ENCODE measurements around the gene SOS1. TPM values are rescaled to one million over a fixed set of nuclear protein-coding genes. Genes with fewer than 3 reads are reported as not detected.

SOS1 gene
- total and polyA plus RNA-seq, 4 donors: 4.2 to 16.4 (median 7.2) TPM

- no peaks in the 10 kb centered on the region for H3K9me3 ChIP-seq (ENCODE audit: control insufficient read depth in 4 of 4, low read length in 3 of 4)
- WGBS: 56% methylated on average over 11 of the region's 11 CpGs
- DNase-seq (ENCODE audit: low spot score): peak; percentile 60
- H3K4me3 ChIP-seq (ENCODE audit: low read depth in 1 of 3, low read length in 3 of 3): no peak overlapping the region
- peaks cover 0 to 3% (median 0%) of the 10 kb centered on the region in 4 donors for H3K4me1 ChIP-seq (ENCODE audit: control insufficient read depth in 4 of 4, insufficient read depth in 4 of 4, low read length in 3 of 4)
- H3K9ac ChIP-seq (ENCODE audit: low read depth in 1 of 2, low read length in 2 of 2): no peak overlapping the region
- H3K36me3 ChIP-seq (ENCODE audit: control insufficient read depth in 4 of 4, insufficient read depth in 3 of 4, low read depth in 1 of 4, low read length in 3 of 4): no peaks in the 10 kb centered on the region
- H3K27me3 ChIP-seq (ENCODE audit: control insufficient read depth in 4 of 4, insufficient read depth in 4 of 4, low read length in 3 of 4): no peaks in the 10 kb centered on the region
- no peak for TF ChIP-seq FOXA1 (IDR thresholded peaks at IDR 0.05)
- peak; percentile 76 for TF ChIP-seq CTCF (IDR thresholded peaks at IDR 0.05; ENCODE audit: low read depth, low read length, missing input control)
- TF ChIP-seq ZBTB33 (IDR thresholded peaks at IDR 0.05): no peak
- TF ChIP-seq YY1 (IDR thresholded peaks at IDR 0.05): no peak
- TF ChIP-seq HNF4A (conservative IDR thresholded peaks at IDR 0.05): no peak
- TF ChIP-seq ATF3 (IDR thresholded peaks at IDR 0.05): no peak
- TF ChIP-seq EGR1 (IDR thresholded peaks at IDR 0.05; ENCODE audit: low read depth in 2 of 2): no peak
- no peak for TF ChIP-seq HNF4G (IDR thresholded peaks at IDR 0.05)
- TF ChIP-seq JUND (IDR thresholded peaks at IDR 0.05): no peak
- no peak for TF ChIP-seq SP1 (IDR thresholded peaks at IDR 0.05)
- peak; percentile 81 to 90 for TF ChIP-seq RAD21 (IDR thresholded peaks at IDR 0.05)
- no peak overlapping the region for H3K27ac ChIP-seq (ENCODE audit: low read depth in 1 of 2, low read length in 2 of 2)
These were observed 173.3 kb downstream of the SOS1 start for GRCh38 chr2:38947241-38948239.

DNA sequence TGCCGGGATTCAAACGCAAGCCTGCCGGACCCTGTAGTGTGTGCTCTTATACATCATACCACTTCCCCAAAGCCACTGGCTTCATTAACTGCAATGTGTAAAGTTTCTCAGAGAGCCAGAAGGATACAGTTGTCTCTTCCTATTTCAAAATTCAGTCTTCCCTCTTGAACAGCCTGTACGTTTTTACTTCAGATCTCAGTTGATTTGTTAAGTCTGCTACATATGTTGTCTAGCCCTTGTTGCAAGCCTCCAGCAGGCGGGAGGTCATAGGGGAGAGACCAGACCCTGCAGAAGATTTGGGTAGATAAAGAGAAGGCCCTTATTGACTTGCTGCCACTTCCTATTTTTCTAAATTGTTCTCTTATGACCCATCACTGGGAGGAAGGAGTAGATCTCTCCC lies 174.9 kb downstream of the SOS1 start:
- Histone ChIP-seq H3K9me3 (ENCODE audit: control insufficient read depth in 4 of 4, low read length in 3 of 4) (no peaks in the 10 kb centered on the region), H3K4me1 (ENCODE audit: control insufficient read depth in 4 of 4, insufficient read depth in 4 of 4, low read length in 3 of 4) (peaks cover 0 to 3% (median 0%) of the 10 kb centered on the region in 4 donors), H3K4me3 (ENCODE audit: low read depth in 1 of 3, low read length in 3 of 3) (no peak overlapping the region), H3K9ac (ENCODE audit: low read depth in 1 of 2, low read length in 2 of 2) (no peak overlapping the region), H3K27me3 (ENCODE audit: control insufficient read depth in 4 of 4, insufficient read depth in 4 of 4, low read length in 3 of 4) (no peaks in the 10 kb centered on the region), H3K27ac (ENCODE audit: low read depth in 1 of 2, low read length in 2 of 2) (no peak overlapping the region), H3K36me3 (ENCODE audit: control insufficient read depth in 4 of 4, insufficient read depth in 3 of 4, low read depth in 1 of 4, low read length in 3 of 4) (no peaks in the 10 kb centered on the region)
- 84% methylated on average over 5 of the region's 5 CpGs for WGBS
- no peak for DNase-seq (ENCODE audit: low spot score)
- TF ChIP-seq FOXA2 (IDR thresholded peaks at IDR 0.05) (no peak), HNF4G (IDR thresholded peaks at IDR 0.05) (no peak), CTCF (IDR thresholded peaks at IDR 0.05; ENCODE audit: low read depth, low read length, missing input control) (no peak), EGR1 (IDR thresholded peaks at IDR 0.05; ENCODE audit: low read depth in 2 of 2) (no peak), YY1 (IDR thresholded peaks at IDR 0.05) (no peak), TAF1 (conservative IDR thresholded peaks at IDR 0.05) (no peak), RAD21 (IDR thresholded peaks at IDR 0.05) (no peak), RXRA (IDR thresholded peaks at IDR 0.05) (no peak), ATF3 (IDR thresholded peaks at IDR 0.05) (no peak), GABPA (IDR thresholded peaks at IDR 0.05 in 1 of 2, conservative IDR thresholded peaks at IDR 0.05 in 1 of 2) (no peak)
